NCI-H1694 (cell line): ENCODE data around the gene ADNP2.
"Not testable (repeated sequence)": the region's sequence is repeated elsewhere in the genome, so short reads cannot be mapped to it uniquely, and the experiment has no call there.

Experiments
- DNase-seq: peaks from one replicate; lab custom pipeline; 2025; lab: John Stamatoyannopoulos, UW

ADNP2 gene

GRCh38 chr18:80147418-80148325 lies 38.6 kb downstream of the ADNP2 start:
- peak; percentile 33 for DNase-seq

GRCh38 chr18:80148326-80149199 lies 39.5 kb downstream of the ADNP2 start:
- no peak for DNase-seq

GRCh38 chr18:80149667-80150066 lies 40.6 kb downstream of the ADNP2 start:
- DNase-seq: no peak

DNA sequence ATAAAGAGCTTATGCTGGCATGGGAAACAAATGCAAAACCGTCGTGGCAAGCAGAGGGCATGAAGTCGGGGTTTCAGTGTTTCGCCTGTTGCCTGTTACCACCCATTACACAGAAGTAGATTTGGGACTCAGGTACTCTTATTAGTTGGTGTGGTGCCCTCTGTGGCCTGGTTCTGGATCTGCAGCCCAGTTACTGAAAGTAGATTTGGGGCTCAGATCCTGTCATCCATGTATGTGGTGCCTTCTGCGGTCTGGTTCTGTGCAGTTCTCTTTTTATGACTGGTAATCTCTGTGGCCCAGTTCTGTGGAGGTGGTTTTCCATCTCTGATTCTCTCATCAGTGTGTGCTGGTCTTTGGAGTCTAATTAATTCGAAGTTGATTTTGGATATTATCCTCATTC lies 45.2 kb downstream of the ADNP2 start:
- DNase-seq: no peak

GRCh38 chr18:80157708-80158343 lies 48.8 kb downstream of the ADNP2 start:
- peak; percentile 45 for DNase-seq

DNA sequence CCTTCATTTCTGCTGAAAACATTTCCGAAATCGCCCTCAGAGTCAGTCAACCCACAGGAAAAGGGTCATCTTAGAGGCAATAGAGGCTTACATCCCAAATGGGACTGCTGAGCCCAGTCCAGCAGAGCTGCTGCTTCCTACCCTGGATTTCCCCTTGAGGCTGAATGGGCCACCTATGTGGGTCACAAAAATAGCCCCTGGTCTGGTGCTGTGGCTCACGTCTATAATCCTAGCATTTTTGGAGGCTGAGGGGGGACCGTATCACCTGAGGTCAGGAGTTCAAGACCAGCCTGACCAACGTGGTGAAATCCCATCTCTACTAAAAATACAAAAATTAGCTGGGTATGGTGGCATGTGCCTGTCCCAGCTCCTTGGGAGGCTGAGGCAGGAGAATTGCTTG lies 49.3 kb downstream of the ADNP2 start:
- no peak for DNase-seq

GRCh38 chr18:80159713-80160636 lies 50.9 kb downstream of the ADNP2 start:
- no peak for DNase-seq

GRCh38 chr18:80161781-80162417 lies 52.8 kb downstream of the ADNP2 start:
- no peak for DNase-seq

- DNase-seq: no peak
Observed at GRCh38 chr18:80163183-80163582, 54.1 kb downstream of the ADNP2 start.

DNA sequence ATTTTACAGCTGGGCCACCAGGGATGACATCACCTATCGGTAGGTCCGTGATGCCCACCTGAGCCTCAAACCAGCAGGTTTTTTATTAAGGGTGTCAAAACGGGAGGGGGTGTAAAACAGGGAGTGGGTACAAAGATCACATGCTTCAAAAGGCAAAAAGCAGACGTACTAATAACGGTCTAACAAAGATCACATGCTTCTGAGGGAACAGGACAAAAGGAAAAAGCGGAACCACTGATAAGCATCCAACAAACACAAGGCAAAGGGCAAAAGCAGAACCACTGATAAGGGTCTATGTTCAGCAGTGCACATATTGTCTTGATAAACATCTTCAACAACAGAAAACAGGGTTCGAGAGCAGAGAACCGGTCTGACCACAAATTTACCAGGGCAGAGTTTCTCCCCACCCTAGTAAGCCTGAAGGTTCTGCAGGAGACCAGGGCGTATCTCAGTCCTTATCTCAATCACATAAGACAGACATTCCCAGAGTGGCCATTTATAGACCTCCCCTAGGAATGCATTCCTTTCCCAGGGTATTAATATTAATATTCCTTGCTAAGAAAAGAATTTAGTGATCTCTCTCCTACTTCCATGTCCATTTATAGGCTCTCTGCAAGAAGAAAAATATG lies 55.8 kb downstream of the ADNP2 start:
- DNase-seq: not testable (repeated sequence)

DNA sequence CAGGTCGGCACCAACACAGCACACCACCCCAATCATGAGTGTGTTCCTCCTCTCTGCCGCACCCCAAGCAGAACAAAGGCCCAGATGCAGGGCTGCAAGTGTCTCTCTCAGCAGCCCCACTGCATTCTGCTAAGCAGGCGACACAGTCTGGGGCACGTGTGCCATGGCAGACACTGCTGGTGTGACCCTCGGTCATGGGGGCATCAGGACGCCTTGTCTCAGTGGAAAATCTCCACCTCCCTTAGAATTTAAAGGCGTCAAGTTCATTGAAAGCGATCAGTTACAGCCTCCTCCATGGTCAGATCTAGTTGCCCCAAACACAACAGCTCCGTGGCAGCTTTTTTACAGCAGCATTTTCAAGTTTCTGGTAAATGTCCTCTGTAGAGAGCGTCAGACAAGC lies 57.2 kb downstream of the ADNP2 start:
- DNase-seq: no peak

- no peak for DNase-seq
Observed at GRCh38 chr18:80166725-80167124, 57.7 kb downstream of the ADNP2 start.

DNA sequence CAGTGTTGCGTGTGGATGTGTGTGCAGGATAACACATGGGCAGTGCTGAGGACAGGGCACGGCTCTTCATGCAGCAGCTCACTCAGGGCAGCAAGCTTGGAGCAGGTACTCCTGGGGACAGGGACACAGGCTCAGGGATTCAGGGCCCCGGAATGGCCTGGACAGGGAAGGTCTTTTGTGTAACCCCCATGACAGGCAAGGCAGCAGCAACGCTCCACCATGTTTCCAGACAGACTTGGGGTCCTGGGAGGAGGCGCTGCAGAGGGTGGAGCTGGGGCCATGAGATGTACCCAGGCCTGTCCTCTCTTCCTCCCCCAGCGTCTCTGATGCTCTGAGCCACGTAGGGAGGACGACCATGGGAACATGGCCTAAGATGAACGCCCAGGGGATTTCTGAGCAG lies 58.3 kb downstream of the ADNP2 start:
- no peak for DNase-seq

- DNase-seq: no peak
Observed at GRCh38 chr18:80167931-80168330, 58.9 kb downstream of the ADNP2 start.

- no peak for DNase-seq
Observed at GRCh38 chr18:80168346-80168745, 59.3 kb downstream of the ADNP2 start.

GRCh38 chr18:80168982-80169381 lies 59.9 kb downstream of the ADNP2 start:
- no peak for DNase-seq

DNA sequence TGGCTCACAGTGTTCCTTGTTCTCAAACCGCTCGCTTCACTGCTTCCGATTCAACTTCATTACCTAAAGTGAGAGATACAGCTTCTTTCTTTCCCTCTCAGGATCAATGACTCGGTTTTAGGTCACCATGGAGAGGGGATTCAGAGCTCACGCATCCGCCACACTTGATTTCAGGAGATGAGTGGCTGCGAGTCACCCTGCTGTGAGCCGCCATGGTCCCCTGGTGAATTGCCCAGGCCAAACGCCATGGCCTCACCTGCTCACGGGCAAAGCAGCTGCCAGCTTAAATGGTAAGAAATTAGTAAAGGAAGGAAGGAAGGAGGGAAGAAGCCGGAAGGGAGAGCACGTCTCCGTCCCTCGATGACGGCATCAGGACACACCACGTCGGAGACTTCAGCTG lies 60.5 kb downstream of the ADNP2 start:
- no peak for DNase-seq

- no peak for DNase-seq
Observed at GRCh38 chr18:80170395-80171053, 61.5 kb downstream of the ADNP2 start.

- DNase-seq: no peak
Observed at GRCh38 chr18:80171054-80171872, 62.2 kb downstream of the ADNP2 start.
